Lower lobe of right lung (tissue), 2 donors: ENCODE data around the gene PRICKLE4. TPM values are rescaled to one million over a fixed set of nuclear protein-coding genes. Genes with fewer than 3 reads are reported as not detected.

Experiments used
- ATAC-seq, 2 donors: fragments of 200-7000 bp; cut with Tn5 transposase; one replicate each; pipeline ENCODE4 v1.9.1; 2020 to 2022; ENCODE audit warnings: mild to moderate bottlenecking in 2 of 2, moderate library complexity in 2 of 2
- DNase-seq: peaks from one replicate; pipeline ENCODE4 v3.0.0-alpha.2; 2020
- H3K27ac ChIP-seq: fragments of 200-600 bp; one replicate; pipeline ENCODE4 v1.8.0; 2022
- H3K27me3 ChIP-seq: fragments of 200-600 bp; one replicate; pipeline ENCODE4 v1.8.0; 2022; ENCODE audit warnings: low read depth
- H3K36me3 ChIP-seq: fragments of 200-600 bp; one replicate; pipeline ENCODE4 v1.8.0; 2022; ENCODE audit warnings: mild to moderate bottlenecking
- H3K4me1 ChIP-seq: fragments of 200-600 bp; one replicate; pipeline ENCODE4 v1.8.0; 2022
- H3K4me3 ChIP-seq: fragments of 200-600 bp; one replicate; pipeline ENCODE4 v1.8.0; 2022; ENCODE audit warnings: mild to moderate bottlenecking
- H3K9me3 ChIP-seq: fragments of 200-600 bp; one replicate; pipeline ENCODE4 v1.8.0; 2022
- CTCF ChIP-seq: fragments of 200-600 bp; IDR thresholded peaks from one replicate; pipeline ENCODE4 v1.8.0; 2022; ENCODE audit warnings: antibody characterized with exemption, mild to moderate bottlenecking
- intact Hi-C: fragments of 100-400 bp; cut with DNase I; formaldehyde crosslinking; loops from one replicate; pipeline ENCODE4 v1.11.0; 2022
- total RNA-seq: library from RNA; stranded (reverse); fragmentation: NEBNext Ultra II Directional; extraction: Animal tissue kit (Norgen Biotek cat#: 25700); gene quantifications from one replicate; pipeline ENCODE4 v1.2.1, GENCODE V29; 2021
- donor health status: DM: no; HTN: yes; CAD: no; lungs with severe emphysema.

Gene PRICKLE4
- total RNA-seq, 1 donor from 2014 or later, result 12.1 TPM

GRCh38 chr6:41824571-41825569 is 44.3 kb downstream of the PRICKLE4 start:
- ATAC-seq (peak; percentile 90 to 97), DNase-seq (no peak)
- Histone ChIP-seq H3K27ac (no peak overlapping the region), H3K27me3 (no peaks in the 10 kb centered on the region), H3K4me1 (peaks cover 8% of the 10 kb centered on the region), H3K36me3 (no peaks in the 10 kb centered on the region), H3K9me3 (no peaks in the 10 kb centered on the region), H3K4me3 (no peak overlapping the region)
- TF ChIP-seq CTCF, result no peak
- intact Hi-C loops, result no loop called here

- no peaks in the 10 kb centered on the region for H3K27me3 ChIP-seq
- peaks cover 8% of the 10 kb centered on the region for H3K4me1 ChIP-seq
- no peaks in the 10 kb centered on the region for H3K36me3 ChIP-seq
- intact Hi-C loops, result no loop called here
- H3K27ac ChIP-seq, result no peak overlapping the region
- no peaks in the 10 kb centered on the region for H3K9me3 ChIP-seq
- DNase-seq (no peak), ATAC-seq (no peak)
- H3K4me3 ChIP-seq, result no peak overlapping the region
- no peak for TF ChIP-seq CTCF
Observed at GRCh38 chr6:41826343-41827022, 45.9 kb downstream of the PRICKLE4 start.

DNA sequence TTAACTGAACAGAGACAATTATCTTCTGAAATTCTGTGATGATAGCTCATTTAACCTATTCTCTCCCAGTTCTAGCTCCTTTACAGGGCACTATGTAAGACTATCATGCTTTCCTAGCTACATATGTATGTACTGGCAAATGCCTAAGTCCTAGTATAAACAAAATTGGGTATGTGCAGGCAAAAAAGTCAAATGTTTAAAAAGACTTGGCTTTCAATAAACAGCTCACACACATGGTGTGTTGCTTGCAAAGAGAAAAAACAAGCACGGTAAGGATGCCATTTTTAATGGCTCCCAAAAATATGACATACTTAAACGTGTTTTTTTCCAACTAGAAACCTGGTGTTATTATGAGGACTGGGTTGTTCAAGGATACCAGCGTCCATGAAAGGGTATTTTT is 51.7 kb downstream of the PRICKLE4 start:
- Histone ChIP-seq H3K4me1 (no peaks in the 10 kb centered on the region), H3K36me3 (no peaks in the 10 kb centered on the region), H3K27me3 (no peaks in the 10 kb centered on the region), H3K9me3 (no peaks in the 10 kb centered on the region), H3K4me3 (no peak overlapping the region), H3K27ac (no peak overlapping the region)
- TF ChIP-seq CTCF, result no peak
- DNase-seq (no peak), ATAC-seq (no peak)
- intact Hi-C loops, result no loop called here

DNA sequence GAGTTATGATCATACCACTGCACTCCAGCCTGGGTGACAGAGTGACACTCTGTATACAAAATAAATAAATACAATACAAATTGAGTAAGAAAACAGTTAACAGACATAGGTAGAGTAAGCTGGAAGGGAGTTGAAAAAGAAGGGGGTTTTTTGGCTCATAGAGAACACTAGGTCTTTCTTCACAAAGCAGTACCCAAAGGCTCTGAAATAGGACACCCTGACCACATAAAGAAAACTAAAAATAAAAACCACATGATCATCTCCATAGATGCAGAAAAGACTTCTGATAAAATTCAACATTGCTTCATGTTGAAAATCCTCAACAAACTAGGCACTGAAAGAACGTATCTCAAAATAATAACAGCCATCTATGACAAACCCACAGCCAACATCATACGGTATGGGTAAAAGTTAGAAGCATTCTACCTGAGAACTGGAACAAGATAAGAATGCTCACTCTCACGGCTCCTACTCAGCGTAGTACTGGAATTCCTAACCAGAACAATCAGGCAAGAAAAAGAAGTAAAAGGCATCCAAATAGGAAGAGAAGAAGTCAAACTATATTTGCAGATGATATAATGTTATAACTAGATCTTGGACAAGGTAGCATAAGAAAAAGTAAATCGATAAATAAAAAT is 55.6 kb downstream of the PRICKLE4 start:
- TF ChIP-seq CTCF, result no peak
- Histone ChIP-seq H3K27me3 (no peaks in the 10 kb centered on the region), H3K4me3 (no peak overlapping the region), H3K4me1 (no peaks in the 10 kb centered on the region), H3K27ac (no peak overlapping the region), H3K36me3 (no peaks in the 10 kb centered on the region), H3K9me3 (no peaks in the 10 kb centered on the region)
- ATAC-seq, result no peak
- intact Hi-C loops, result no loop called here
- DNase-seq, result no peak

- H3K27ac ChIP-seq, result no peak overlapping the region
- no peak overlapping the region for H3K4me3 ChIP-seq
- TF ChIP-seq CTCF, result no peak
- DNase-seq (no peak), ATAC-seq (no peak)
- no peaks in the 10 kb centered on the region for H3K4me1 ChIP-seq
- intact Hi-C loops, result no loop called here
- H3K36me3 ChIP-seq, result no peaks in the 10 kb centered on the region
- H3K9me3 ChIP-seq, result no peaks in the 10 kb centered on the region
- no peaks in the 10 kb centered on the region for H3K27me3 ChIP-seq
Observed at GRCh38 chr6:41836660-41837052, 56.1 kb downstream of the PRICKLE4 start.

Other genes with a start within 250 kb of the PRICKLE4 start
- 30.0 TPM for gene FOXP4, start 234.4 kb upstream of the PRICKLE4 start, total RNA-seq
- gene MDFI, start 142.3 kb upstream of the PRICKLE4 start, total RNA-seq, result 10.6 TPM
- 36.5 TPM for gene TFEB, start 45.2 kb upstream of the PRICKLE4 start, total RNA-seq
- gene PGC, start 33.4 kb upstream of the PRICKLE4 start, total RNA-seq, result 947 TPM
- 5.9 TPM for gene FRS3, start 882 bp upstream of the PRICKLE4 start, total RNA-seq
- gene TOMM6, start 6.9 kb downstream of the PRICKLE4 start, total RNA-seq, result 134 TPM
- 3.9 TPM for gene USP49, start 114.6 kb downstream of the PRICKLE4 start, total RNA-seq
- gene MED20, start 140.4 kb downstream of the PRICKLE4 start, total RNA-seq, result 12.6 TPM
- gene BYSL, start 140.7 kb downstream of the PRICKLE4 start, total RNA-seq, result 8.9 TPM
- gene CCND3, start 161.0 kb downstream of the PRICKLE4 start, total RNA-seq, result 182 TPM